ENCODE data around the gene DPEP2NB. TPM values are rescaled to one million over a fixed set of nuclear protein-coding genes. Genes with fewer than 3 reads are reported as not detected.
A peak's percentile ranks its signal among the peaks of the same experiment; 100 is the strongest.
"Not testable (repeated sequence)": the region's sequence is repeated elsewhere in the genome, so short reads cannot be mapped to it uniquely, and the experiment has no call there.

Gene DPEP2NB
- total RNA-seq, 1 donor from 2014 or later: not detected

DNA sequence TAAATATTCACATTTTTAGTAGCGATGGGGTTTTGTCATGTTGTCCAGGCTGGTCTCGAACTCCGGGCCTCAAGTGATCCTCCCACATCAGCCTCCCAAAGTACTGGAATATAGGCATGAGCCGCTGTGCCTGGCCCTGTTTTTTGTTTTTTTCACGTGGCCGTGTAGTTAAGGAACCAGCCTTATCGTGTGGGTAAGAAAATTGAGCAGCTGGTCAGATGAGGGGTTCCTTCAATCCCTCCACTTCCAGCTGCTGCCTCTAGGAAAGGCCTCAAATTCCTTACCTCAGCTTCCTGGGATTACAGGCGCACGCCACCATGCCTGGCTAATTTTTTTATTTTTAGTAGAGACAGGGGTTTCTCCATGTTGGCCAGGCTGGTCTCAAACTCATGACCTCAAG lies 10.5 kb downstream of the DPEP2NB start:
- Mint-ChIP-seq H3K27ac (peak overlapping the region; percentile 83), H3K36me3 (ENCODE audit: low read depth) (no peaks in the 10 kb centered on the region), H3K4me3 (ENCODE audit: low read depth) (no peak overlapping the region), H3K4me1 (ENCODE audit: low read depth) (peaks cover 15% of the 10 kb centered on the region), H3K9me3 (no peaks in the 10 kb centered on the region), H3K27me3 (ENCODE audit: low read depth) (no peaks in the 10 kb centered on the region)
- intact Hi-C loops (cut with micrococcal nuclease): no loop called here
- DNase-seq (ENCODE audit: low spot score): no peak

DNA sequence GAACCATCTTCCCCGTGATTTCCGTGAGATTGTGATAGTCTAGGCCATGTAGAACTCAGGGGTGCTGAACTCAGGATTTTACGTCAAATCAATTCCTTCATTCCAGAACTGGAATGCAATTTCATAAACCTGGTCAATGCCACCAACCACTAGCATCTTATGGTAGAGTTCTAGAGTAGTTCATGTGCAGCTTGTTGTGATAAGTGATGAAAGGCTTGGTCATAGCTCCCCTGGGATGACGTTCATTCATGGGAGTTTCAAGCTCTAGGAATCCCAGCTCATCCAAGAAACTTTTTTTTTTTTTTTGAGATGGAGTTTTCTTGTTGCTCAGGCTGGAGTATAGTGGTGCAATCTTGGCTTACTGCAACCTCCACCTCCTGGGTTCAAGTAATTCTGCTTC lies 12.7 kb downstream of the DPEP2NB start:
- Mint-ChIP-seq H3K4me1 (ENCODE audit: low read depth) (peaks cover 32% of the 10 kb centered on the region), H3K9me3 (no peaks in the 10 kb centered on the region), H3K36me3 (ENCODE audit: low read depth) (no peaks in the 10 kb centered on the region), H3K4me3 (ENCODE audit: low read depth) (no peak overlapping the region), H3K27me3 (ENCODE audit: low read depth) (no peaks in the 10 kb centered on the region), H3K27ac (no peak overlapping the region)
- no peak for DNase-seq (ENCODE audit: low spot score)
- intact Hi-C loops (cut with micrococcal nuclease): no loop called here

DNA sequence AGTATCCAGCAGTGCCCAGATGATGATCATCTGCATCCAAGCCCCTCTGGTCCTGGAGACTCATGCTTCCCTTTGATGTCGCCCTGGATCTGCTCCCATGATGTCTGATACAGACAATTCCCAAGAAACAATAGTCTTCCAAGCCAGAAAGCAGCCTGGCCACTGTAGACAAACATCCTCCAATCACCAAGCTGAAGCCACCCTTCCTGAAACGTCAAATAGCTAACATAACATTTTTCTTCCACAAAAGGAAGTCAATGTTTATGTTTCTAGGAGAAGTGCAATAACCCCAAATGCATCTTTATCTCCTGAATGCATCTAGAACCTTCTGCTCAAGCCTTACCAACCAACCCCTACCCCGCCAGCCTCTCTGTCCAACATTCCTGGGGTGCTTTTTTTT lies 15.3 kb downstream of the DPEP2NB start:
- H3K4me1 Mint-ChIP-seq (ENCODE audit: low read depth): peaks cover 33% of the 10 kb centered on the region
- H3K27me3 Mint-ChIP-seq (ENCODE audit: low read depth): no peaks in the 10 kb centered on the region
- DNase-seq (ENCODE audit: low spot score): no peak
- H3K36me3 Mint-ChIP-seq (ENCODE audit: low read depth): no peaks in the 10 kb centered on the region
- H3K27ac Mint-ChIP-seq: peak overlapping the region; percentile 78
- intact Hi-C loops (cut with micrococcal nuclease): no loop called here
- peak overlapping the region; percentile 63 for H3K4me3 Mint-ChIP-seq (ENCODE audit: low read depth)
- no peaks in the 10 kb centered on the region for H3K9me3 Mint-ChIP-seq

DNA sequence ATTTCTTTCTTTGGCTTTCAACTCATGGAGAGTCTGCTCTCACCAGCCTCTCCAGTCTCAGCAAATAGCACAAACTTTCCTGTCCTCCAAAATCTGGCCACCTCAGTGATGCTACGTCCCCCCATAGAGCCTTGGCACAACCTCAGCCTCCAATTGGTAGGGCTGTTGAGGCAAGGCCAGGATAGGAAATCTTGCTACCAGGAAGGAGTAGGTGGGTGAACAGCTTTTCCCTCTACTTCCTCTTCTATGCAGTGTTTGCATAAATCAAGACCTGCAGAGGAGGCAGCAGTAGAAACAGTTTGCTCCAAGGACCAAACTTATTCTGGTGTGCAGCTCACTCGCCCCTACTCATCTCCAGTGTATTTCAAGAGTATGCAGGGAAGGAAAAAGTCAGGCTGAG lies 15.7 kb downstream of the DPEP2NB start:
- H3K4me3 Mint-ChIP-seq (ENCODE audit: low read depth): peak overlapping the region; percentile 66
- no peaks in the 10 kb centered on the region for H3K36me3 Mint-ChIP-seq (ENCODE audit: low read depth)
- H3K4me1 Mint-ChIP-seq (ENCODE audit: low read depth): peaks cover 37% of the 10 kb centered on the region
- H3K27me3 Mint-ChIP-seq (ENCODE audit: low read depth): no peaks in the 10 kb centered on the region
- no peaks in the 10 kb centered on the region for H3K9me3 Mint-ChIP-seq
- no peak for DNase-seq (ENCODE audit: low spot score)
- intact Hi-C loops (cut with micrococcal nuclease): loop anchor here (2.0 to 5.0 kb wide), 2 partner anchors 23 to 82 kb away; partner anchors contain the start of genes DDX28 and DUS2
- peak overlapping the region; percentile 90 for H3K27ac Mint-ChIP-seq

DNA sequence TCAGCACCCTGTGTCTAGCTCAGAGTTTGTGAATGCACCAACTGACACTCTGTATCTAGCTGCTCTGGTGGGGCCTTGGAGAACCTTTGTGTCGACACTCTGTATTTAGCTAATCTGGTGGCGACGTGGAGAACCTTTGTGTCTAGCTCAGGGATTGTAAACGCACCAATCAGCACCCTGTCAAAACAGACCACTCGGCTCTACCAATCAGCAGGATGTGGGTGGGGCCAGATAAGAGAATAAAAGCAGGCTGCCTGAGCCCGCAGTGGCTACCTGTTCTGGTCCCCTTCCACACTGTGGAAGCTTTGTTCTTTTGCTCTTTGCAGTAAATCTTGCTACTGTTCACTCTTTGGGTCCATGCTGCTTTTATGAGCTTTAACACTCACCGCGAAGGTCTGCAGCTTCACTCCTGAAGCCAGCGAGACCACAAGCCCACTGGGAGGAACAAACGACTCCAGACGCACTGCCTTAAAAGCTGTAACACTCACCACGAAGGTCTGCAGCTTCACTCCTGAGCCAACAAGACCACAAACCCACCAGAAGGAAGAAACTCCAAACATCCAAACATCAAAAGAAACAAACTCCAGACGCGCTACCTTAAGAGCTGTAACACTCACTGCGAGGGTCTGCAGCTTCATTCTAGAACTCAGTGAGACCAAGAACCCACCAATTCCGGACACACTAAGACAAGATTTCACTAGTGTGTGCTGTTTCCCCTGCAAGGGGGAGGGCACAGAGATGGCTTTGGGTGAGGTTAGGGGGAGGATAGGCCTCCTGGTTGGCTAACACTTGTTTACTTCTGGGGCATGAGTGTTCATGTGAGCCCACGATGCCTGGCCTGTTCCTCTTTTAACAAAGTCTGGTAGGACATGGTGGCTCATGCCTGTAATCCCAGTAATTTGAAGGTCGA lies 16.7 kb downstream of the DPEP2NB start, which contains the start of gene DPEP2:
Gene DPEP2 (minus strand): TSS at position 706 of the 910 bp plus-strand sequence. CDS start 6,272 bp downstream, outside the sequence.
- peak within 1 kb of the TSS; percentile 90 for H3K27ac Mint-ChIP-seq
- peak within 1 kb of the TSS; percentile 66 for H3K4me3 Mint-ChIP-seq (ENCODE audit: low read depth)
- H3K4me1 Mint-ChIP-seq (ENCODE audit: low read depth): peaks cover 41% of the 10 kb centered on the region
- DNase-seq (ENCODE audit: low spot score): peak; percentile 31
- H3K9me3 Mint-ChIP-seq; H3K27me3 Mint-ChIP-seq (ENCODE audit: low read depth); H3K36me3 Mint-ChIP-seq (ENCODE audit: low read depth): not testable (repeated sequence)
- intact Hi-C loops (cut with micrococcal nuclease): loop anchor here (2.0 to 5.0 kb wide), 2 partner anchors 24 to 83 kb away; partner anchors contain the start of genes DDX28 and DUS2

DNA sequence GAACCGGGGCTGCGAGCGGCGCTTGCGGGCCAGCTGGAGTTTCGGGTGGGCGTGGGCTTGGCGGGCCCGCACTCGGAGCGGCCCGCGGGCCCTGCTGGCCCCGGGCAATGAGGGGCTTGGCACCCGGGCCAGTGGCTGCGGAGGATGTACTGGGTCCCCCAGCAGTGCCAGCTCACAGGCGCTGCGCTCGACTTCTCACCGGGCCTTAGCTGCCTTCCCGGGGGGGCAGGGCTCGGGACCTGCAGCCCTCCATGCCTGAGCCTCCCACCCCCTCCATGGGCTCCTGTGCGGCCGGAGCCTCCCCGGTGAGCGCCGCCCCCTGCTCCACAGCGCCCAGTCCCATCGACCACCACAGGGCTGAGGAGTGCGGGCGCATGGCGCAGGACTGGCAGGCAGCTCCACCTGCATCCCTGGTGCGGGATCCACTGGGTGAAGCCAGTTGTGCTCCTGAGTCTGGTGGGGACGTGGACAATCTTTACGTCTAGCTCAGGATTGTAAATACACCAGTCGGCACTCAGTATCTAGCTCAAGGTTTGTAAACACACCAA lies 17.4 kb downstream of the DPEP2NB start:
- H3K27ac Mint-ChIP-seq: peak overlapping the region; percentile 90
- H3K4me1 Mint-ChIP-seq (ENCODE audit: low read depth): peaks cover 47% of the 10 kb centered on the region
- not testable (repeated sequence) for H3K36me3 Mint-ChIP-seq (ENCODE audit: low read depth); H3K27me3 Mint-ChIP-seq (ENCODE audit: low read depth); DNase-seq (ENCODE audit: low spot score); H3K4me3 Mint-ChIP-seq (ENCODE audit: low read depth); H3K9me3 Mint-ChIP-seq
- intact Hi-C loops (cut with micrococcal nuclease): loop anchor here (2.0 to 5.0 kb wide), 2 partner anchors 24 to 84 kb away; partner anchors contain the start of genes DDX28 and DUS2

DNA sequence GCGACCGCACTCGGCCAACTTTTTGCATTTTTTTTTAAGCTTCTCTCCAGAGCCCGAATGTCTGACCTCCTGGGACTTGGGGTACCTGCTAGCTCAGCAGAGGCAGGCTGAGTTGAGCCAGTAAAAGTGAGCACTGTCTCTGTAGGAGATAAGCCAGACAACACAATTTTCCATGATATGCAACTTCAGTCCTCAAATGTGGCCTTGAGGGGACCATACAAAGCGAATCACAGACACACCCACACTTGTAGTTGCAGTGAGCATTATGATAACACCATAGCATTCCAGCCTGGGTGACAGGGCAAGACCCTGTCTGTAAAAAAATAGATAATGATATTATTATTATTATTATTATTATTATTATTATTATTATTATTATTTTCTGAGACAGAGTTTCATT lies 19.0 kb downstream of the DPEP2NB start:
- H3K4me1 Mint-ChIP-seq (ENCODE audit: low read depth): peaks cover 52% of the 10 kb centered on the region
- H3K9me3 Mint-ChIP-seq: no peaks in the 10 kb centered on the region
- H3K36me3 Mint-ChIP-seq (ENCODE audit: low read depth): no peaks in the 10 kb centered on the region
- H3K27me3 Mint-ChIP-seq (ENCODE audit: low read depth): no peaks in the 10 kb centered on the region
- DNase-seq (ENCODE audit: low spot score): no peak
- intact Hi-C loops (cut with micrococcal nuclease): loop anchor here (5.0 kb wide), 1 partner anchor 86 kb away; no protein-coding TSS in a partner anchor
- H3K27ac Mint-ChIP-seq: peak overlapping the region; percentile 68
- no peak overlapping the region for H3K4me3 Mint-ChIP-seq (ENCODE audit: low read depth)

DNA sequence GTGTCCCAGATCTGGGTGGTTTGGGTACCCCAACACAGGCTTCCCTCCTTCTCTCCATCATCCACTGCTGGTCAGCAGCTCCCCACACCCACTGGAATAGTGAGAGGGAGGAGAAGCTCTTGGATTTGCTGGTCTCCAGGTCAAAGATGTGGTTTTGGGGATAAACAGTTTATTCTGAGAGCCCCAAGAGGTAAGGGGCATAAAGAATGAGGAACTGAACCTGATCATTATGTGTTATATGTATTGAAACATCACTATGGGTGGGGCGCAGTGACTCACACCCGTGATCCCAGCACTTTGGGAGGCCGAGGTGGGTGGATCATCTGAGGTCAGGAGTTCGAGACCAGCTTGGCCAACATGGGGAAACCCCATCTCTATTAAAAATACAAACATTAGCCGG lies 20.3 kb downstream of the DPEP2NB start:
- Mint-ChIP-seq H3K36me3 (ENCODE audit: low read depth) (no peaks in the 10 kb centered on the region), H3K4me1 (ENCODE audit: low read depth) (peaks cover 49% of the 10 kb centered on the region), H3K4me3 (ENCODE audit: low read depth) (no peak overlapping the region), H3K27ac (peak overlapping the region; percentile 77), H3K9me3 (no peaks in the 10 kb centered on the region), H3K27me3 (ENCODE audit: low read depth) (no peaks in the 10 kb centered on the region)
- DNase-seq (ENCODE audit: low spot score): no peak
- intact Hi-C loops (cut with micrococcal nuclease): loop anchor here (5.0 kb wide), 1 partner anchor 87 kb away; no protein-coding TSS in a partner anchor

DNA sequence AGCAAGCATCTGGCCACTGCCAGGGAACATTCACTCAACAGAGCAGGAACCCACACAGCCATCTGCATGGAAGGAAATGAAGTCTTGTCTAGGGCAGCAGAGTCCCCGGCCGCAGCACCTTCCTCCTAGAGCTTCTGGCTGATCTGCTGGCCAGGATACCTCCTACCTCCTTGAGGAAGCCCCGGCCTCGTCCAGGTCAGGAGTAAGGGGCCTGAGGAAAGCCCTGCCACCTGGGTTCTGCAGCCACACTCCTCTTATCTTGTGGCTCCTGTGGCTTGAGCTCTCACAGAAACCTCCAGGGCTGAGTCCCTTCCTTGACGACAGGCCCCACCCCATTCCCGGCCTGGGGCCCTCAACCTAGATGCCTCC lies 21.7 kb downstream of the DPEP2NB start:
- H3K36me3 Mint-ChIP-seq (ENCODE audit: low read depth); H3K27me3 Mint-ChIP-seq (ENCODE audit: low read depth); DNase-seq (ENCODE audit: low spot score); intact Hi-C loops (cut with micrococcal nuclease); H3K9me3 Mint-ChIP-seq: not testable (repeated sequence)
- Mint-ChIP-seq H3K27ac (peak overlapping the region; percentile 99), H3K4me1 (ENCODE audit: low read depth) (peaks cover 35% of the 10 kb centered on the region), H3K4me3 (ENCODE audit: low read depth) (peak overlapping the region; percentile 79)

DNA sequence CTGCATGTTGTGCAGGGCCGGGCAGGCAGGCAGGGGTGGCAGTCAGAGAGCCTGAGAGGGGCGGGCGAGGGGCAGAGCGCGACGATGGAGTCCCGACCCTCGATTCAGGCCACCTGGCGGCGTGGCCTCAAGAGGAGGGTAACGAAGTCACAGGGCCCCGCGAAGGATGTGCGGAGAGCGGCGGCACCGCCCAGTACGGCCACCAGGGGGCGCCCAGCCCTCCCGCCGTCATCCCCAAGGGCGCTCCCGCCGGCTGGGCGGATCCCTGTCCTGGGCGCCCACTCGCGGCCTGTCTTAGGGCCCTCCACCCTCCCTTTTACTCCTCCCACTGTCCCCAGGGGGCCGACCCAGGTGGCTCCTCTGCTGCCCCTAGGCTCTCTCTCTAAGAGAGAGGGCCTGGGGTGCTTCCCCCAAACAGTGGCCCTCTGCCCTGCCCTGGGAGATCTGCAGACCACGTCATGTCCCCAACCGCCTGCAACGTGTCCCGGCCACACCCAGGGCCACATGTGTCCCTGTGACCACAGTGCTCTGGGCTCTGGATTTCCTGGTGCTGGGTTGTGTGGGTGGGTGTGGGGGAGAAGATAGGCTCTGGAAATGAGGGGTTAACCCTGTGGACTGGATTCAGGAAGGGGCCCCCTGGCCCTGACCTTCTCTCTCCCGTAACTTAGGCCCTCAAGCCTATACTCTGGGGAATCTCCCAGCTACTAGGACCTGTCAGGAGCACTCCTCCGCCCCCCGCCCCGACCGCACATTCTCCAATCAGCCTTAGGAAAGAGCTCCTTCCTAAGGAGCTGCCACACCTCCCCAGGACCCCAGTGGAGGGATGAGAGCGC lies 22.3 kb downstream of the DPEP2NB start:
- Mint-ChIP-seq H3K36me3 (ENCODE audit: low read depth) (no peaks in the 10 kb centered on the region), H3K4me3 (ENCODE audit: low read depth) (peak overlapping the region; percentile 79), H3K4me1 (ENCODE audit: low read depth) (peaks cover 30% of the 10 kb centered on the region), H3K27me3 (ENCODE audit: low read depth) (no peaks in the 10 kb centered on the region), H3K9me3 (no peaks in the 10 kb centered on the region), H3K27ac (peak overlapping the region; percentile 99)
- DNase-seq (ENCODE audit: low spot score): peak; percentile 80
- intact Hi-C loops (cut with micrococcal nuclease): loop anchor here (1.0 kb wide), 3 partner anchors 9 to 71 kb away; no protein-coding TSS in a partner anchor

DNA sequence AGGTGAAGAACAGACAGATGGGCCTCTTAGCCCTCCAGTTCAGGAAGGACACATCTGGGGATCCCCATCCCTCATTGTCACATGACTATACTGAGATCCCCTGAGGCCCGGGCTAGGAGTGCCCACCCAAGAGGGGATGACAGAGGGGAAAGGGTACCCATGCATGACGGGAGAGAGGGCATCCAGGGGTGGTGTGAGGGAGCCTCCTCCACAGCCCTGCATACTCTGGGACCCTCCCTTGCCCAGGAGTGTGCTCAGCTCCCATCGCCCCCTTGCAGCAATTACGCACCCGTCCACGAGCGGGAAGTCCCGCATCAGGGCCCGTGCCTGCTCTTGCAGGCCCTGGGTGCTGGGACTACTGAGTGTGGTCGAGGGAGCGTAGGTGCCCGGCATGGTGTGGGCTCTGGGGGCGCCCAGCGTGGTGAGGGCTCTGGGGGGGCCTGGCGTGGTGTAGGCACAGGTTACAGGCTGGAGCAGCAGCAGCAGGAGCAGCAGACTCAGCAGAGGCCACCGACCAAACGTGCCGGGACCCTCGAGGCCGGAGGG lies 23.0 kb downstream of the DPEP2NB start:
- H3K9me3 Mint-ChIP-seq: no peaks in the 10 kb centered on the region
- H3K27ac Mint-ChIP-seq: peak overlapping the region; percentile 69
- no peaks in the 10 kb centered on the region for H3K36me3 Mint-ChIP-seq (ENCODE audit: low read depth)
- H3K4me1 Mint-ChIP-seq (ENCODE audit: low read depth): peaks cover 30% of the 10 kb centered on the region
- no peaks in the 10 kb centered on the region for H3K27me3 Mint-ChIP-seq (ENCODE audit: low read depth)
- intact Hi-C loops (cut with micrococcal nuclease): loop anchor here (1.0 kb wide), 3 partner anchors 8 to 72 kb away; no protein-coding TSS in a partner anchor
- DNase-seq (ENCODE audit: low spot score): no peak
- no peak overlapping the region for H3K4me3 Mint-ChIP-seq (ENCODE audit: low read depth)

DNA sequence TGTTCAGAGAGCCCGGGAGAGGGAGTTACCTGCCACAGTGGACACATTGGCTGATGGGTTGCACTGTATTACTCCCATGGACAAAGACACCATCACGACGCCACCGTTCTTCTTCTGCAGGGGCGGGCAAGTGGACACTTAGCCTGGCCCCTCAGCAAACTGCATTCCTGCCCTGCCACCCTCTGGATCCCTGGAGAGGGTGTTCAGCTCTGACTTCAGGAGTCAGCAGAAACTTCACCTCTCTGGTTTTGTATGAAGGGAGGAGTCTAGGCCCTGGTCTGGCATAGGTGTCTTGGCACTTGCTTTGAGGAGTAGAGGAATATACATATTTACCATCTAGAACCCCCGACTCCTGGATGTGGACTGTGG lies 25.7 kb downstream of the DPEP2NB start:
- Mint-ChIP-seq H3K27ac (peak overlapping the region; percentile 1), H3K36me3 (ENCODE audit: low read depth) (no peaks in the 10 kb centered on the region), H3K27me3 (ENCODE audit: low read depth) (no peaks in the 10 kb centered on the region), H3K9me3 (no peaks in the 10 kb centered on the region), H3K4me1 (ENCODE audit: low read depth) (peaks cover 18% of the 10 kb centered on the region), H3K4me3 (ENCODE audit: low read depth) (no peak overlapping the region)
- no peak for DNase-seq (ENCODE audit: low spot score)
- intact Hi-C loops (cut with micrococcal nuclease): no loop called here
